Measurements from ENCODE around the gene PIAS2. TPM values are rescaled to one million over a fixed set of nuclear protein-coding genes. Genes with fewer than 3 reads are reported as not detected.

The PIAS2 gene
- total RNA-seq, 1 experiment from 2014 or later: 30.6 TPM

DNA sequence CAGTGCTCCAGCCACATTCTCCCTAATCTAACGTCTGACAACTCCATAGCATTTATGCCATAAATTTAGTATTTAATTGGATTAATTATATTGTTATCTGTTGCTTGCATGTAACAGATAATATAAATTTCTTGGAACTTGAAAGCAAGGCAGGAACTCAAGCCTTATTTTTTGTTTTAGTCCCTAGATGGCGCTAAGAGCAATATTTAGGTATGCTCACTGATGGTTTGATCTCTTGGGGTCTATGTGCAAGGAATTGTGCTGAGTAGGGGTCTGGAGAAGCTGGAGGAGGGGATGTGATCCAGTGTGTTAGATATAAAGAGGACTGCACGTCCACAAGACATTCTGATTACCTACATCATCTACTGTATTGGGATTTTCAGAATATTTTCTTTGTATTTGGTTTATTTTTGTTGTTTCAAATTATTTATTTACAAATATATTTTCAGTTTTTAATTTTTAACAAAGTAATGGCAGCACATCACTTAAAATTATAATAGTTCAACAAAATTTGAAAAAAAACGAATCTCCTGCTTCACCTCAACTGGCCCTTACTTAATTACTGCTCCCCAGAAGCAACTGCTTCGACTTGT, 32.9 kb upstream of the PIAS2 start:
- Histone ChIP-seq H3K4me1 (ENCODE audit: control insufficient read depth, insufficient read depth, low read length) (no peaks in the 10 kb centered on the region), H3K4me3 (ENCODE audit: low read depth in 2 of 2, low read length in 2 of 2) (no peak overlapping the region), H3K9me3 (ENCODE audit: control insufficient read depth, insufficient read depth, low read depth, low read length) (no peaks in the 10 kb centered on the region), H3K27ac (ENCODE audit: low read length) (no peak overlapping the region), H3K27me3 (ENCODE audit: control insufficient read depth, insufficient read depth, low read length) (no peaks in the 10 kb centered on the region), H3K36me3 (ENCODE audit: control insufficient read depth, insufficient read depth, low read length) (no peaks in the 10 kb centered on the region)
- TF ChIP-seq, protein P1, sequence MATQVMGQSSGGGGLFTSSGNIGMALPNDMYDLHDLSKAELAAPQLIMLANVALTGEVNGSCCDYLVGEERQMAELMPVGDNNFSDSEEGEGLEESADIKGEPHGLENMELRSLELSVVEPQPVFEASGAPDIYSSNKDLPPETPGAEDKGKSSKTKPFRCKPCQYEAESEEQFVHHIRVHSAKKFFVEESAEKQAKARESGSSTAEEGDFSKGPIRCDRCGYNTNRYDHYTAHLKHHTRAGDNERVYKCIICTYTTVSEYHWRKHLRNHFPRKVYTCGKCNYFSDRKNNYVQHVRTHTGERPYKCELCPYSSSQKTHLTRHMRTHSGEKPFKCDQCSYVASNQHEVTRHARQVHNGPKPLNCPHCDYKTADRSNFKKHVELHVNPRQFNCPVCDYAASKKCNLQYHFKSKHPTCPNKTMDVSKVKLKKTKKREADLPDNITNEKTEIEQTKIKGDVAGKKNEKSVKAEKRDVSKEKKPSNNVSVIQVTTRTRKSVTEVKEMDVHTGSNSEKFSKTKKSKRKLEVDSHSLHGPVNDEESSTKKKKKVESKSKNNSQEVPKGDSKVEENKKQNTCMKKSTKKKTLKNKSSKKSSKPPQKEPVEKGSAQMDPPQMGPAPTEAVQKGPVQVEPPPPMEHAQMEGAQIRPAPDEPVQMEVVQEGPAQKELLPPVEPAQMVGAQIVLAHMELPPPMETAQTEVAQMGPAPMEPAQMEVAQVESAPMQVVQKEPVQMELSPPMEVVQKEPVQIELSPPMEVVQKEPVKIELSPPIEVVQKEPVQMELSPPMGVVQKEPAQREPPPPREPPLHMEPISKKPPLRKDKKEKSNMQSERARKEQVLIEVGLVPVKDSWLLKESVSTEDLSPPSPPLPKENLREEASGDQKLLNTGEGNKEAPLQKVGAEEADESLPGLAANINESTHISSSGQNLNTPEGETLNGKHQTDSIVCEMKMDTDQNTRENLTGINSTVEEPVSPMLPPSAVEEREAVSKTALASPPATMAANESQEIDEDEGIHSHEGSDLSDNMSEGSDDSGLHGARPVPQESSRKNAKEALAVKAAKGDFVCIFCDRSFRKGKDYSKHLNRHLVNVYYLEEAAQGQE (IDR thresholded peaks at IDR 0.05; ENCODE audit: insufficient read depth in 1 of 2, low read depth in 2 of 2, low read length in 1 of 2): no peak
- no peak for TF ChIP-seq SIN3A (IDR thresholded peaks at IDR 0.05; ENCODE audit: borderline replicate concordance, insufficient read depth, low read depth, low read length)
- TF ChIP-seq, protein P2, sequence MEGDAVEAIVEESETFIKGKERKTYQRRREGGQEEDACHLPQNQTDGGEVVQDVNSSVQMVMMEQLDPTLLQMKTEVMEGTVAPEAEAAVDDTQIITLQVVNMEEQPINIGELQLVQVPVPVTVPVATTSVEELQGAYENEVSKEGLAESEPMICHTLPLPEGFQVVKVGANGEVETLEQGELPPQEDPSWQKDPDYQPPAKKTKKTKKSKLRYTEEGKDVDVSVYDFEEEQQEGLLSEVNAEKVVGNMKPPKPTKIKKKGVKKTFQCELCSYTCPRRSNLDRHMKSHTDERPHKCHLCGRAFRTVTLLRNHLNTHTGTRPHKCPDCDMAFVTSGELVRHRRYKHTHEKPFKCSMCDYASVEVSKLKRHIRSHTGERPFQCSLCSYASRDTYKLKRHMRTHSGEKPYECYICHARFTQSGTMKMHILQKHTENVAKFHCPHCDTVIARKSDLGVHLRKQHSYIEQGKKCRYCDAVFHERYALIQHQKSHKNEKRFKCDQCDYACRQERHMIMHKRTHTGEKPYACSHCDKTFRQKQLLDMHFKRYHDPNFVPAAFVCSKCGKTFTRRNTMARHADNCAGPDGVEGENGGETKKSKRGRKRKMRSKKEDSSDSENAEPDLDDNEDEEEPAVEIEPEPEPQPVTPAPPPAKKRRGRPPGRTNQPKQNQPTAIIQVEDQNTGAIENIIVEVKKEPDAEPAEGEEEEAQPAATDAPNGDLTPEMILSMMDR (IDR thresholded peaks at IDR 0.05): peak; percentile 63
- no peak for TF ChIP-seq POLR2AphosphoS5 (IDR thresholded peaks at IDR 0.05; ENCODE audit: low read depth, low read length)
- no peak for TF ChIP-seq TCF7L2 (IDR thresholded peaks at IDR 0.05; ENCODE audit: low read depth, low read length)
- intact Hi-C loops (cut with micrococcal nuclease; ENCODE audit: unreplicated experiment) (no loop called here), in situ Hi-C loops (cut with HindIII; ENCODE audit: low pct_unique_long_range_greater_than_20kb, low sequenced_read_pairs) (no loop called here)
- ATAC-seq (no peak), DNase-seq (ENCODE audit: low read depth, low spot score) (no peak)
- ChIA-PET POLR2A (no interaction called here), CTCF (no interaction called here)
- BruUV-seq (replicated peaks): no TSS peak

DNA sequence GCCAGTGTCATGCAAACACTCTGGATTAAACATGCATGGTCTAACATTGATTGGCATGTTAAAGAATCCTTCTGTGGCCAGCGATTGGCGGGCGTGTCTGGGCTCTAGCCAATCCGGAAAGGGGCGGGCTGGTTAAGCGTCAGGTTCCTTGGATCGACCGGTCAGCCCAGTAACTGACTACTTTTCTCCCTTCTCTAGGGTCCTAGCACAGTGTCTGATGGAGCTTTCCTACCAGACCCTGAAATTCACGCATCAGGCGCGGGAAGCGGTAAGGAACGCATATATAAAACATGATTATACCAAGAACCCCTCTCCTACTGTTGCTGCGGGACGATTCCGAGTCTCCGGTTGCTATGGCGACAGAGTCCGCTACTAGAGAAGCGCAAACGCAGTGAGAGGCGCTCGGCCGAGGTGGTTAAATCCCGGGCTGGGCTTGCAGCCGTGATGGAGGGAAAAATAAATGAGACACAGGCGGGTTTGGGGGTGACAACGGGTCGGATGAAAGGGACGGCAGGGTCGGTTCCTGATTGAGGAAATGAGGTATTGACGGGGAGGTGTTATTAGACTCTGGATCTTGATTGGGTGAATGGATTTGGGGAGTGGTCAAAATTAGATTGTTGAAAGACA, 29.5 kb upstream of the PIAS2 start:
- intact Hi-C loops (cut with micrococcal nuclease; ENCODE audit: unreplicated experiment): no loop called here
- in situ Hi-C loops (cut with HindIII; ENCODE audit: low pct_unique_long_range_greater_than_20kb, low sequenced_read_pairs): no loop called here
- DNase-seq (ENCODE audit: low read depth, low spot score): no peak
- BruUV-seq (replicated peaks): no TSS peak
- Histone ChIP-seq H3K36me3 (ENCODE audit: control insufficient read depth, insufficient read depth, low read length) (no peaks in the 10 kb centered on the region), H3K27me3 (ENCODE audit: control insufficient read depth, insufficient read depth, low read length) (no peaks in the 10 kb centered on the region), H3K27ac (ENCODE audit: low read length) (no peak overlapping the region), H3K4me3 (ENCODE audit: low read depth in 2 of 2, low read length in 2 of 2) (peak overlapping the region in 1 of 2 experiments; percentile 41; a peak in 1 of 4 replicates), H3K4me1 (ENCODE audit: control insufficient read depth, insufficient read depth, low read length) (no peaks in the 10 kb centered on the region), H3K9me3 (ENCODE audit: control insufficient read depth, insufficient read depth, low read depth, low read length) (no peaks in the 10 kb centered on the region)
- ChIA-PET POLR2A (interaction anchor here (0.7 kb wide), 1 partner anchor 53 kb away, joined by 12 read pairs; no protein-coding TSS in a partner anchor), CTCF (interaction anchor here (0.7 kb wide), 1 partner anchor 723 kb away, joined by 5 read pairs; no protein-coding TSS in a partner anchor)
- TF ChIP-seq, protein P2 (IDR thresholded peaks at IDR 0.05): no peak
- TF ChIP-seq SIN3A (IDR thresholded peaks at IDR 0.05; ENCODE audit: borderline replicate concordance, insufficient read depth, low read depth, low read length) (no peak), TCF7L2 (IDR thresholded peaks at IDR 0.05; ENCODE audit: low read depth, low read length) (no peak), POLR2AphosphoS5 (IDR thresholded peaks at IDR 0.05; ENCODE audit: low read depth, low read length) (no peak)
- TF ChIP-seq, protein P1 (IDR thresholded peaks at IDR 0.05; ENCODE audit: insufficient read depth in 1 of 2, low read depth in 2 of 2, low read length in 1 of 2): no peak
- ATAC-seq: no peak
